Neural cell (in vitro differentiated cells): Measurements from ENCODE around the gene CDH4.

Experiments used
- EP300 ChIP-seq: fragments of 450-650 bp; conservative IDR thresholded peaks from 2 replicates; pipeline ENCODE4 v1.6.1; 2014; ENCODE audit warnings: antibody characterized with exemption, mild to moderate bottlenecking, moderate library complexity; ENCODE audit not compliant: poor library complexity, severe bottlenecking
- POLR2AphosphoS5 ChIP-seq: IDR thresholded peaks from 2 replicates; pipeline ENCODE4 v1.6.1; 2012
- RAD21 ChIP-seq: fragments of 450-650 bp; conservative IDR thresholded peaks from 2 replicates; pipeline ENCODE4 v1.6.1; 2014; ENCODE audit warnings: antibody characterized with exemption, mild to moderate bottlenecking, moderate library complexity
- SMC3 ChIP-seq: fragments of 450-650 bp; conservative IDR thresholded peaks from 2 replicates; pipeline ENCODE4 v1.6.1; 2014; ENCODE audit warnings: antibody characterized with exemption, mild to moderate bottlenecking, moderate library complexity; ENCODE audit not compliant: poor library complexity
- TAF1 ChIP-seq: IDR thresholded peaks from 2 replicates; pipeline ENCODE4 v1.6.1; 2012; ENCODE audit warnings: low read depth
- TF ChIP-seq, protein P1 (sequence below): fragments of 450-650 bp; IDR thresholded peaks from 2 replicates; pipeline ENCODE4 v1.5.1; 2014; ENCODE audit warnings: antibody characterized with exemption, mild to moderate bottlenecking, moderate library complexity; ENCODE audit not compliant: poor library complexity, severe bottlenecking

DNA sequence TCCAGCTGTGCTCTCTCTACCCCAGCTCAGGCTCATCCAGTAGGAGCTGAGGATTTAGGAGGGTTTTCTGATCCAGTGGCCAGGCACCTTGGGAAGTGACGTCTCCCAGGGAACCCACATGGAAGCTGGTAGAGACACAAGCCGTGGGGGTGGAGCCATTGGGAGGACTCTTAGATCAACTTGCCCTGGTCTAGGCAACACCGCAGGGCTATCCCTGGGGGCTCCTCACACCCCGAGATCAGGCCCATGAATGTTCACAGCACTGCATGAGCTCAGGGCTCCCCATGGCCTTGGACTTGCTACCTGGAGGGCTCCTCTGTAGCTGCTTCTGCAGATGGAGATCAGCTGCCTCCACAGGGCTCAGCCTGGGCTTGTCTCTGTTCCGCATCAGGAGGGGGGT is 112.1 kb downstream of the CDH4 start:
- TF ChIP-seq POLR2AphosphoS5: no peak
- TF ChIP-seq, protein P1, sequence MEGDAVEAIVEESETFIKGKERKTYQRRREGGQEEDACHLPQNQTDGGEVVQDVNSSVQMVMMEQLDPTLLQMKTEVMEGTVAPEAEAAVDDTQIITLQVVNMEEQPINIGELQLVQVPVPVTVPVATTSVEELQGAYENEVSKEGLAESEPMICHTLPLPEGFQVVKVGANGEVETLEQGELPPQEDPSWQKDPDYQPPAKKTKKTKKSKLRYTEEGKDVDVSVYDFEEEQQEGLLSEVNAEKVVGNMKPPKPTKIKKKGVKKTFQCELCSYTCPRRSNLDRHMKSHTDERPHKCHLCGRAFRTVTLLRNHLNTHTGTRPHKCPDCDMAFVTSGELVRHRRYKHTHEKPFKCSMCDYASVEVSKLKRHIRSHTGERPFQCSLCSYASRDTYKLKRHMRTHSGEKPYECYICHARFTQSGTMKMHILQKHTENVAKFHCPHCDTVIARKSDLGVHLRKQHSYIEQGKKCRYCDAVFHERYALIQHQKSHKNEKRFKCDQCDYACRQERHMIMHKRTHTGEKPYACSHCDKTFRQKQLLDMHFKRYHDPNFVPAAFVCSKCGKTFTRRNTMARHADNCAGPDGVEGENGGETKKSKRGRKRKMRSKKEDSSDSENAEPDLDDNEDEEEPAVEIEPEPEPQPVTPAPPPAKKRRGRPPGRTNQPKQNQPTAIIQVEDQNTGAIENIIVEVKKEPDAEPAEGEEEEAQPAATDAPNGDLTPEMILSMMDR: no peak
- no peak for TF ChIP-seq EP300
- no peak for TF ChIP-seq TAF1
- TF ChIP-seq SMC3: no peak
- no peak for TF ChIP-seq RAD21
